NCI-H1105 treated with DMSO at 0.1 percent for 48 hours (cell line): ENCODE data around the gene C20orf204.
"Not testable (repeated sequence)": the region's sequence is repeated elsewhere in the genome, so short reads cannot be mapped to it uniquely, and the experiment has no call there.

Source experiments
- DNase-seq: peaks from one replicate; lab custom pipeline; 2025; lab: John Stamatoyannopoulos, UW

C20orf204 gene

GRCh38 chr20:64035933-64036345 is at the start of gene C20orf204:
C20orf204 (plus strand) TSS chr20:64036182; CDS start chr20:64036324, 142 bp downstream.
- no peak for DNase-seq

GRCh38 chr20:64000906-64001305 is 35.1 kb upstream of the C20orf204 start:
- DNase-seq = no peak

GRCh38 chr20:64001607-64002011 is 34.4 kb upstream of the C20orf204 start:
- peak; percentile 37 for DNase-seq

- no peak for DNase-seq
Observed at GRCh38 chr20:64003960-64004725, 31.8 kb upstream of the C20orf204 start.

GRCh38 chr20:64005394-64005793 is 30.6 kb upstream of the C20orf204 start:
- no peak for DNase-seq

GRCh38 chr20:64006490-64006889 is 29.5 kb upstream of the C20orf204 start:
- DNase-seq = no peak

- DNase-seq = no peak
Observed at GRCh38 chr20:64006902-64007301, 29.1 kb upstream of the C20orf204 start.

- DNase-seq = no peak
Observed at GRCh38 chr20:64009811-64010387, 26.1 kb upstream of the C20orf204 start.

- no peak for DNase-seq
Observed at GRCh38 chr20:64010711-64011237, 25.2 kb upstream of the C20orf204 start.

GRCh38 chr20:64011366-64011779 is 24.6 kb upstream of the C20orf204 start:
- no peak for DNase-seq

GRCh38 chr20:64012385-64013154 is 23.4 kb upstream of the C20orf204 start:
- DNase-seq = not testable (repeated sequence)

- no peak for DNase-seq
Observed at GRCh38 chr20:64015635-64016034, 20.3 kb upstream of the C20orf204 start.

- no peak for DNase-seq
Observed at GRCh38 chr20:64021124-64021975, 14.6 kb upstream of the C20orf204 start.

GRCh38 chr20:64022671-64023360 is 13.2 kb upstream of the C20orf204 start:
- DNase-seq = no peak

GRCh38 chr20:64023361-64024140 is 12.4 kb upstream of the C20orf204 start:
- DNase-seq = no peak

- no peak for DNase-seq
Observed at GRCh38 chr20:64024141-64024990, 11.6 kb upstream of the C20orf204 start.

- DNase-seq = no peak
Observed at GRCh38 chr20:64025101-64025825, 10.7 kb upstream of the C20orf204 start.

- no peak for DNase-seq
Observed at GRCh38 chr20:64025826-64026412, 10.1 kb upstream of the C20orf204 start.
